Mucosa of descending colon (tissue), 3 donors: ENCODE results near the gene TUBA1A. TPM values are rescaled to one million over a fixed set of nuclear protein-coding genes. Genes with fewer than 3 reads are reported as not detected.
"Not testable (repeated sequence)": the region's sequence is repeated elsewhere in the genome, so short reads cannot be mapped to it uniquely, and the experiment has no call there.

Experiments used
- ATAC-seq: fragments of 200-7000 bp; cut with Tn5 transposase; one replicate; pipeline ENCODE4 v1.9.1; 2020; ENCODE audit warnings: mild to moderate bottlenecking, moderate library complexity
- DNase-seq, 3 donors: peaks; one replicate each; pipeline ENCODE4 v3.0.0-alpha.2; 2020
- H3K36me3 ChIP-seq: fragments of 200-600 bp; one replicate; pipeline ENCODE4 v1.8.0; 2021; ENCODE audit warnings: low read depth, mild to moderate bottlenecking
- H3K4me1 ChIP-seq: fragments of 200-600 bp; one replicate; pipeline ENCODE4 v1.8.0; 2021; ENCODE audit warnings: low read depth, mild to moderate bottlenecking
- H3K4me3 ChIP-seq: fragments of 200-600 bp; one replicate; pipeline ENCODE4 v1.8.0; 2021; ENCODE audit warnings: mild to moderate bottlenecking
- H3K9me3 ChIP-seq: fragments of 200-600 bp; one replicate; pipeline ENCODE4 v1.8.0; 2021; ENCODE audit warnings: mild to moderate bottlenecking
- CTCF ChIP-seq: fragments of 200-600 bp; IDR thresholded peaks from one replicate; pipeline ENCODE4 v1.8.0; 2022; ENCODE audit warnings: antibody characterized with exemption, mild to moderate bottlenecking
- intact Hi-C, 2 donors: fragments of 100-400 bp; cut with DNase I in 1 of 2; cut with micrococcal nuclease in 1 of 2; formaldehyde crosslinking; loops; one replicate each; pipeline versions ENCODE4 v1.11.0 to v1.11.1; 2022; cut with DNase I, micrococcal nuclease
- total RNA-seq, 3 donors: library from RNA; stranded (reverse); fragmentation: NEBNext Ultra II Directional in 2 of 3; extraction: Animal tissue kit (Norgen Biotek cat#: 25700) in 2 of 3; gene quantifications; one replicate each; pipeline versions ENCODE4 v1.2.1 to v1.2.4, GENCODE V29; 2021 to 2023
- donor health status: DM: no; HTN: no; CAD: no; lungs with moderate emphysema.
- donor health status: DM: no; HTN: no; CAD: no.
- donor health status: DM: no; HTN: yes; CAD: no.

Gene TUBA1A
- total RNA-seq, 3 donors from 2014 or later = 20.5 to 295 (median 64.4) TPM

- Histone ChIP-seq H3K4me1 (peaks cover 4% of the 10 kb centered on the region), H3K9me3 (no peaks in the 10 kb centered on the region)
- intact Hi-C loops = loop anchor here in 1 of 2 donors (5.0 kb wide), 1 partner anchor 41 kb away; no protein-coding TSS in a partner anchor
Observed at GRCh38 chr12:49190974-49191373, 2.1 kb upstream of the TUBA1A start.

GRCh38 chr12:49189731-49190716, 1.1 kb upstream of the TUBA1A start:
- DNase-seq (no peak), ATAC-seq (no peak)
- Histone ChIP-seq H3K9me3 (no peaks in the 10 kb centered on the region), H3K36me3 (no peaks in the 10 kb centered on the region), H3K4me1 (peaks cover 4% of the 10 kb centered on the region), H3K4me3 (no peak overlapping the region)
- intact Hi-C loops = loop anchor here in 1 of 2 donors (5.0 to 10.0 kb wide), 2 partner anchors 42 to 55 kb away; partner anchors contain the start of gene TUBA1B
- TF ChIP-seq CTCF = no peak

More at GRCh38 chr12:49190974-49191373, 2.1 kb upstream of the TUBA1A start:
- DNase-seq = no peak
- Histone ChIP-seq H3K4me3 (no peak overlapping the region), H3K36me3 (no peaks in the 10 kb centered on the region)
- no peak for ATAC-seq
- TF ChIP-seq CTCF = no peak

- H3K4me1 ChIP-seq = peaks cover 4% of the 10 kb centered on the region
- peak overlapping the region; percentile 51 for H3K4me3 ChIP-seq
- no peaks in the 10 kb centered on the region for H3K9me3 ChIP-seq
- no peak for TF ChIP-seq CTCF
- H3K36me3 ChIP-seq = no peaks in the 10 kb centered on the region
- DNase-seq = peak; percentile 84 to 90 (median 88)
- intact Hi-C loops = loop anchor here in 1 of 2 donors (10.0 kb wide), 1 partner anchor 54 kb away; the partner anchor contains the start of gene TUBA1B
- ATAC-seq = peak; percentile 83
Observed at GRCh38 chr12:49188201-49188915, 522 bp downstream of the TUBA1A start.

GRCh38 chr12:49187184-49187583, 1.7 kb downstream of the TUBA1A start:
- intact Hi-C loops = loop anchor here in 1 of 2 donors (10.0 kb wide), 1 partner anchor 52 kb away; the partner anchor contains the start of gene TUBA1B
- Histone ChIP-seq H3K36me3 (no peaks in the 10 kb centered on the region), H3K9me3 (no peaks in the 10 kb centered on the region), H3K4me1 (peaks cover 4% of the 10 kb centered on the region), H3K4me3 (no peak overlapping the region)
- ATAC-seq (no peak), DNase-seq (peak in 2 of 3 donors; percentile 38 to 51)
- TF ChIP-seq CTCF = no peak

- H3K9me3 ChIP-seq, DNase-seq, H3K36me3 ChIP-seq, H3K4me1 ChIP-seq, ATAC-seq, H3K4me3 ChIP-seq: not testable (repeated sequence)
- intact Hi-C loops = loop anchor here in 1 of 2 donors (10.0 kb wide), 1 partner anchor 52 kb away; the partner anchor contains the start of gene TUBA1B
Observed at GRCh38 chr12:49186307-49186706, 2.6 kb downstream of the TUBA1A start.

GRCh38 chr12:49184697-49185096, 4.2 kb downstream of the TUBA1A start:
- H3K9me3 ChIP-seq, ATAC-seq, DNase-seq, H3K4me3 ChIP-seq, H3K36me3 ChIP-seq, H3K4me1 ChIP-seq: not testable (repeated sequence)
- intact Hi-C loops = loop anchor here in 1 of 2 donors (10.0 kb wide), 1 partner anchor 50 kb away; the partner anchor contains the start of gene TUBA1B

- not testable (repeated sequence) for DNase-seq, H3K36me3 ChIP-seq, H3K4me1 ChIP-seq, H3K4me3 ChIP-seq, ATAC-seq, H3K9me3 ChIP-seq
- intact Hi-C loops = loop anchor here in 1 of 2 donors (10.0 kb wide), 1 partner anchor 49 kb away; the partner anchor contains the start of gene TUBA1B
Observed at GRCh38 chr12:49183214-49183950, 5.5 kb downstream of the TUBA1A start.
